AG09309 (cell line): ENCODE data around the gene CD300LG.

Source experiments
- DNase-seq: peaks from one replicate; pipeline ENCODE4 v3.0.0-alpha.2; 2010; ENCODE audit warnings: low read depth
- H3K4me3 ChIP-seq: 2 replicates; pipeline ENCODE4 v1.5.1; 2011; ENCODE audit warnings: mild to moderate bottlenecking, low read depth, low read length, moderate library complexity; ENCODE audit not compliant: control insufficient read depth
- CTCF ChIP-seq: IDR thresholded peaks from 2 replicates; pipeline ENCODE4 v1.5.1; 2011; ENCODE audit warnings: mild to moderate bottlenecking, low read depth, low read length, inconsistent platforms; ENCODE audit not compliant: insufficient read depth, control insufficient read depth; ENCODE audit errors: missing control alignments

The CD300LG gene

DNA sequence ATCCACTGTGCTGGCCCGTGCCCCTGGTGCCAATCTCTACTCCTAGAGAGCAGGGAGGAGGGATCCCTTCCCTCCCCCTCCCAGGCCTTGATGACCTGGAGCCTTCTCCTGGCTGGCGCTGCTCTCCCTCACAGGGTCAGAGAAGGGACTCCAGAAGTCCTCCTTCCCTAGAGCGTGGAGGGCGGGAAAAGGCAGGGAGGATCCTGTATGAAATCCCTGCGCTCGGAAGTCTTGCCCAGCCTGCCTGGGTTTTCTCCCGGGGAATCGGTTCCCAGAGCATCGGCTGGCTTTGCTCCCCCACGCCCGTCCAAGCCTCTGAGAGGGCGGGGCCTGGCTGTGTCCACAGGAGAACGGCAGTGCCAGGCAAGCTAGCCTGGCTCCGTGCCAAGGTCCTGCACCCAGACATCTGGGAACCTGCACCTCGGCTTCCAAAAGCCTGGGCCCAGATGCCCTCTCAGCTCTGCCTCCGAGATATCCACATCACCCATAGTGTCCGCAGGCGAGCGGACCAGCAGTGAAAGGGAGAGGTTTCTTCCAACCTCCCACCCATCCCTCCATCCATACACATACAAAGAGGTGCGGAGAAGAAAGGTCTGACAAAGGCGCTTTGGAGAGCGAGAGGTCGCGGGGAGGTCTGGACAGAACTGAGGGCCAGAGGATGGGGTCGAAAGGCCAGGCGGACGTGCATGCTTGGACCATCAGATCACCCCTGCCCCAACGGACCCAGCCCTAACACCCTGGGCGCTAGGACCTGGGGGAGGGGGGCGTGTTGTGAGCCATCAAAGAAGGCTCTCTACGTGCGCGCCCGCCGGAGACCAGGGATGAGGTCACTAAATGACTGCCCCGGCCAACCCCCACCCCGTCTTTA lies 59.2 kb downstream of the CD300LG start:
- peak overlapping the region; percentile 76 for H3K4me3 ChIP-seq
- no peak for TF ChIP-seq CTCF
- no peak for DNase-seq

- H3K4me3 ChIP-seq, result peak overlapping the region; percentile 76
- TF ChIP-seq CTCF, result no peak
- DNase-seq, result no peak
Observed at GRCh38 chr17:43906951-43907424, 60.0 kb downstream of the CD300LG start.

GRCh38 chr17:43907425-43907981 lies 60.5 kb downstream of the CD300LG start, which contains the start of gene MPP2:
Gene MPP2 (minus strand): TSS chr17:43907536. CDS start chr17:43904460, 3,076 bp downstream.
- TF ChIP-seq CTCF, result peak; percentile 36
- H3K4me3 ChIP-seq, result peak within 1 kb of the TSS; percentile 76
- DNase-seq, result no peak

DNA sequence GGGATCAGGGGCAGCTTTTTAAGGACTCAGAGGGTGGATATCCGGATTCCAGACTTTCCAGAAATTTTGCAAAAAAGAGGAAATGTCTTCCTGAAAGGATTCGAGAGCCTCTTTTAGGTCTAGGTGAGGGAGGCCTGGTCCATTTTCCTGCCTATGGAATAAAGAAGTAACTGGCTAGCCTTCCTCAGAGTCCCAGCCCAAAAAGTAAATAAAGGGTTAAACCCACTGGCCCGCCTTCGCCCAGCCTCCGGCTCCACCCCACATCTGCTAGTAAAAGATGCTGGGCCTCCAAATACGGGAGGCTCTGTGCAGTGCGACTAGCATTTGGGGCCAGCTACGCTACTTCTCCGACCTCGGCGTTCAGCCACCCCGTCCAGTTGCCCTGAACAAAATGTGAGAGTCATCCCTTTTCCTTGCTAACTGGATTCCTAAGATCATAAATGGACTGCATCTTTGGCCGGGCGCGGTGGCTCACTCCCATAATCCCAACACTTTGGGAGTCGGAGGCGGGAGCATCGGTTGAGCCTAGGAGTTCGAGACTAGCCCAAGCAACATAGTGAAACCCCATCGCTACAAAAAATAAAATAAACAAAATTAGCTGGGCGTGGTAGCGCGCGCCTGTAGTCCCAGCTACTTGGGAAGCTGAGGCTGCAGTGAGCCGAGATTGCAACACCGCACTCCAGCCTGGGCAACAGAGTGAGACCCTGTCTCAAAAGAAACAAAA lies 61.2 kb downstream of the CD300LG start:
- peak; percentile 34 for DNase-seq

DNA sequence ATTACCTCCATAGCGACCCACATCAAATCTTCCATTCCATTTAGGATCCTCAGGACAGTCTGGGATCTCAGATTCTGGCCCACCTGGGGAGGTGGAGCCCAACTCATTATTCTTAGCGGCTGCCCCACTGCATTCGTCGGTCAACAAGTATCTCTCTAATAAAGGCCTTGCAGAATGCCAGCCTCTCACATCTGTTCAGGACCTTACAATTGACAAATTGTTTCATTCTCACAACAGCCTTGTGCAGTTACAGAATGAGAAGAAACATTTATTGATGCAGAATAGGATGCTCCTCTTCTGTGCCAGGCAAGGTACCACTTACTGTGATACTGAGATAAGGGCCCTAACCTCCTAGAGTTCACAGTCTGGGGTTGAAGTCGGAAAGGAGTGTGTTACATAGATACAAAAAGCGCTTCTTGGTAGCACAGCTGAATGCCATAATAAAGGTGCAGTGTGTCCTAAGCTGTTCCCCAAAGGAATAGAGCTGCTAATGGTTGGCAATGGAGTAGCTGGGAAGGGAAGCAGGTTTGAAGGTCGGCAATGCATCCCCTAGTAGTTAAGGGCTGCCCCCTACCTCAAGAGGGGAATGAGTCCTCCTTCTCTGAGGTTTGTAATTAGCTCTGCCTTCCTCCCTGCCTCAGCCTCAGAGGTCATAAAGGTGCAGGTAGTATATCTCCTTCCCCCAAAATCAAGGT lies 62.7 kb downstream of the CD300LG start:
- H3K4me3 ChIP-seq, result no peak overlapping the region
- TF ChIP-seq CTCF, result no peak
- DNase-seq, result no peak

More for the DNA sequence above, 61.2 kb downstream of the CD300LG start:
- H3K4me3 ChIP-seq, result peak overlapping the region; percentile 76
- no peak for TF ChIP-seq CTCF

DNA sequence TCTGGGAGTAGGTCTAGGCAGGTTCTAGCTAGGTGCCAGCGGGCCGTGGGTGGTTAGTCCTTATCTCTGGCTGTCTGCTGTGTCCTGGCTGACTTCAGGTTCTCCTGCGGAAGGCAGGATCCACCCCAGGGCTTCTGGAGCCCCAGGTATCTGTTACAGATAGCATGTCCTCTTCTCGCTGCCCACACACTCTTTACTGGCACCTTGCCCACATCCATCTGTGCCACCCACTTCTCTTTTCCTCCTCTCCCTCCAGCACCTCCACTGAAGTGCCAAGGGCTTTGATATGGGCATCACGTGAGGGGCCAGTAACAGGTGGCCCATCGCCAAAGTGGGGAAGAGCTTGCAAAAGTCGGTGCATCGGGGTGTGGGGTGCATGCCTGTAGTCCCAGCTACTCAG lies 64.9 kb downstream of the CD300LG start:
- no peak for TF ChIP-seq CTCF
- DNase-seq, result no peak
- no peak overlapping the region for H3K4me3 ChIP-seq
